GM19043 (cell line): Measurements from ENCODE around the gene TNFRSF6B.

Experiments used
- ATAC-seq: cut with Tn5 transposase; IDR thresholded peaks from one replicate; pipeline ENCODE4 v1.9.1; 2021; ENCODE audit warnings: low read depth; ENCODE audit not compliant: unreplicated experiment

Gene TNFRSF6B

DNA sequence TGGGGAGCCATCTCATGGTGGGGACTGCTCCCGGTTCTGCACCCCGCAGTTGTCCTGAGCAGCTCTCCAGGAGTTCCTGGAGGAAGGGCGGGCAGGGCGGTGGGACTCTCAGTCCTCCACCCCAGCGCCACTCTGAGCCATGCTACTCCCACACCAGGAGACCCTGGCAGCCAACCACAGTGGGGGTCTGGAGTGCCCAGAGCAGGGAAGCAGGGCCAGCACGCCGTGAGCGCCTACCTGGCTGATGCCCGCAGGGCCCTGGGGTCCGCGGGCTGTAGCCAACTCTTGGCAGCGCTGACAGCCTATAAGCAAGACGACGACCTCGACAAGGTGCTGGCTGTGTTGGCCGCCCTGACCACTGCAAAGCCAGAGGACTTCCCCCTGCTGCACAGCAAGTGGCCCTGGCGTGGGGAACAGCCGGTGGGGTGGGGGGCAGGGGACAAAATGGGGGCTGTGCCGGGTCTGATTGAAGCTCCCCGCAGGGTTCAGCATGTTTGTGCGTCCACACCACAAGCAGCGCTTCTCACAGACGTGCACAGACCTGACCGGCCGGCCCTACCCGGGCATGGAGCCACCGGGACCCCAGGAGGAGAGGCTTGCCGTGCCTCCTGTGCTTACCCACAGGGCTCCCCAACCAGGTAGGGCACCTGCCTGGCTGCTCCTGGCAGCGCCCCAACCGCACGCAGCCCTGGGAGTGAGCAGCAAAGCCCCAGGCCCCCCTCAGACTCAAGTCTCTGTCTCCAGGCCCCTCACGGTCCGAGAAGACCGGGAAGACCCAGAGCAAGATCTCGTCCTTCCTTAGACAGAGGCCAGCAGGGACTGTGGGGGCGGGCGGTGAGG is 1.6 kb upstream of the TNFRSF6B start:
- ATAC-seq, result no peak

DNA sequence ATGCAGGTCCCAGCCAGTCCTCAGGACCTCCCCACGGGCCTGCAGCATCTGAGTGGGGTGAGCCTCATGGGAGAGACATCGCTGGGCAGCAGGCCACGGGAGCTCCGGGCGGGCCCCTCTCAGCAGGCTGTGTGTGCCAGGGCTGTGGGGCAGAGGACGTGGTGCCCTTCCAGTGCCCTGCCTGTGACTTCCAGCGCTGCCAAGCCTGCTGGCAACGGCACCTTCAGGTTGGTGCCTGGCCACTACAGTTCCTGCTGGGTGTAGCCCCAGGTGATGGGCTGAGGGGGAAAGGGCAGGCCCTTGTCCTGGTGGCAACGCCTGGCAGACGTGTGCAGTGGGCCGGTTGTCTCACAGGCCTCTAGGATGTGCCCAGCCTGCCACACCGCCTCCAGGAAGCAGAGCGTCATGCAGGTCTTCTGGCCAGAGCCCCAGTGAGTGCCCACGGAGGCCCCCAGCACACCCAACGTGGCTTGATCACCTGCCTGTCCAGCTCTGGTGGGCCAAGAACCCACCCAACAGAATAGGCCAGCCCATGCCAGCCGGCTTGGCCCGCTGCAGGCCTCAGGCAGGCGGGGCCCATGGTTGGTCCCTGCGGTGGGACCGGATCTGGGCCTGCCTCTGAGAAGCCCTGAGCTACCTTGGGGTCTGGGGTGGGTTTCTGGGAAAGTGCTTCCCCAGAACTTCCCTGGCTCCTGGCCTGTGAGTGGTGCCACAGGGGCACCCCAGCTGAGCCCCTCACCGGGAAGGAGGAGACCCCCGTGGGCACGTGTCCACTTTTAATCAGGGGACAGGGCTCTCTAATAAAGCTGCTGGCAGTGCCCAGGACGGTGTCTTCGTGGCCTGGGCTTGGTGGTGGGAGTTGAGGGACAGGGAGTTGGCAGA is 787 bp upstream of the TNFRSF6B start:
- no peak for ATAC-seq

DNA sequence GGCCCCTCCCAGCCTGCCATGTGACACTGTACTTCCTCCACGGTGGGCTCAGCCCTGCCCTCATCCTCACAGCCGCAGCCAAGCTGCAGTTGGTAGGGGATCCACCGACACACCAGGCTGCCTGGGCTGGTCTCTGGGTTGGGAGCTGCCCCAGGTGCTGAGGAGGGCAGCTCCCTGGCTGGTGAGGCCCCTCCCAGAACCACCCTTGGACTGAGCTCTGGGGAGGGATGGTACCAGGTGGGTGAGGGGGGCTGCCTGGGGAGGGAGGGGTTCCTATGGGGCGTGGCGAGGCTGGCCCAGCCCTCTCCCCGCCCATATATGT is 185 bp upstream of the TNFRSF6B start:
- no peak for ATAC-seq

DNA sequence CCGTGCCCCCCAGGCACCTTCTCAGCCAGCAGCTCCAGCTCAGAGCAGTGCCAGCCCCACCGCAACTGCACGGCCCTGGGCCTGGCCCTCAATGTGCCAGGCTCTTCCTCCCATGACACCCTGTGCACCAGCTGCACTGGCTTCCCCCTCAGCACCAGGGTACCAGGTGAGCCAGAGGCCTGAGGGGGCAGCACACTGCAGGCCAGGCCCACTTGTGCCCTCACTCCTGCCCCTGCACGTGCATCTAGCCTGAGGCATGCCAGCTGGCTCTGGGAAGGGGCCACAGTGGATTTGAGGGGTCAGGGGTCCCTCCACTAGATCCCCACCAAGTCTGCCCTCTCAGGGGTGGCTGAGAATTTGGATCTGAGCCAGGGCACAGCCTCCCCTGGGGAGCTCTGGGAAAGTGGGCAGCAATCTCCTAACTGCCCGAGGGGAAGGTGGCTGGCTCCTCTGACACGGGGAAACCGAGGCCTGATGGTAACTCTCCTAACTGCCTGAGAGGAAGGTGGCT is 960 bp downstream of the TNFRSF6B start:
- no peak for ATAC-seq

DNA sequence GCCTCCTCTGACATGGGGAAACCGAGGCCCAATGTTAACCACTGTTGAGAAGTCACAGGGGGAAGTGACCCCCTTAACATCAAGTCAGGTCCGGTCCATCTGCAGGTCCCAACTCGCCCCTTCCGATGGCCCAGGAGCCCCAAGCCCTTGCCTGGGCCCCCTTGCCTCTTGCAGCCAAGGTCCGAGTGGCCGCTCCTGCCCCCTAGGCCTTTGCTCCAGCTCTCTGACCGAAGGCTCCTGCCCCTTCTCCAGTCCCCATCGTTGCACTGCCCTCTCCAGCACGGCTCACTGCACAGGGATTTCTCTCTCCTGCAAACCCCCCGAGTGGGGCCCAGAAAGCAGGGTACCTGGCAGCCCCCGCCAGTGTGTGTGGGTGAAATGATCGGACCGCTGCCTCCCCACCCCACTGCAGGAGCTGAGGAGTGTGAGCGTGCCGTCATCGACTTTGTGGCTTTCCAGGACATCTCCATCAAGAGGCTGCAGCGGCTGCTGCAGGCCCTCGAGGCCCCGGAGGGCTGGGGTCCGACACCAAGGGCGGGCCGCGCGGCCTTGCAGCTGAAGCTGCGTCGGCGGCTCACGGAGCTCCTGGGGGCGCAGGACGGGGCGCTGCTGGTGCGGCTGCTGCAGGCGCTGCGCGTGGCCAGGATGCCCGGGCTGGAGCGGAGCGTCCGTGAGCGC is 1.6 kb downstream of the TNFRSF6B start:
- no peak for ATAC-seq

DNA sequence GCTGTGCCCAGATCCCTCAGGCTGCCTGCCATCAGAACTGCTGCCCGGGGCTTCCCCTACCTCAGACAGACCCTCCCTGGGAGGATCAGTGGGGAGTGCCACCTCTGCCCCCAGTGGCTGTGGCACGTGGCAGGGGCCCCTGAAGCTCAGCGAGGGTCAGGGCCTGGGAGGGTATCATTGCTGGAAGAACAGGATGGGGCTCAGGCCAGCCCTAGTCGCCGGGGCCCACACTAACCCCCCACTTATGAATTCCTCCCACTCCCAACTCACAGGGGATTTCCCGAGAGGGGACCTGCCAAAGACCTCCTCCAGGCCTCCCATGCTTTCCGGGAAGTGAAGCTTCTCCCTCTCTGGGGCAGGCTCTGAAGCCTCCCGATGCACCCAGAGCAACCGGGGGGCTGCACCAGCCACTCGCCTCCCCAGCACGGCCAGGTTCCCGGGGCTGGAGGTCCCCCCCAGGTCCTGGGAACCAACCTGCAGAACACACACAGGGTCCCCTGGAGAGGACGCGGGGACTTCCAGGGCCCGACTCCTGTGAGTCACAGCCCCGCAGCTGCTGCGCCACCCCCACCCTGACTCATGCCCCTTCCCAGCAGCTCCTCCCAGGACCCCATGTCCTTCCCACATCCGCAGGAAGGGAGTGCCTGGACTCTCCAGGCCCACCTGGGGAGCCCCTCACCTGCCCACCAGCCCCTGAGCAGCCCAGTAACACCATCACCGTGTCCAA is 2.5 kb downstream of the TNFRSF6B start:
- no peak for ATAC-seq

DNA sequence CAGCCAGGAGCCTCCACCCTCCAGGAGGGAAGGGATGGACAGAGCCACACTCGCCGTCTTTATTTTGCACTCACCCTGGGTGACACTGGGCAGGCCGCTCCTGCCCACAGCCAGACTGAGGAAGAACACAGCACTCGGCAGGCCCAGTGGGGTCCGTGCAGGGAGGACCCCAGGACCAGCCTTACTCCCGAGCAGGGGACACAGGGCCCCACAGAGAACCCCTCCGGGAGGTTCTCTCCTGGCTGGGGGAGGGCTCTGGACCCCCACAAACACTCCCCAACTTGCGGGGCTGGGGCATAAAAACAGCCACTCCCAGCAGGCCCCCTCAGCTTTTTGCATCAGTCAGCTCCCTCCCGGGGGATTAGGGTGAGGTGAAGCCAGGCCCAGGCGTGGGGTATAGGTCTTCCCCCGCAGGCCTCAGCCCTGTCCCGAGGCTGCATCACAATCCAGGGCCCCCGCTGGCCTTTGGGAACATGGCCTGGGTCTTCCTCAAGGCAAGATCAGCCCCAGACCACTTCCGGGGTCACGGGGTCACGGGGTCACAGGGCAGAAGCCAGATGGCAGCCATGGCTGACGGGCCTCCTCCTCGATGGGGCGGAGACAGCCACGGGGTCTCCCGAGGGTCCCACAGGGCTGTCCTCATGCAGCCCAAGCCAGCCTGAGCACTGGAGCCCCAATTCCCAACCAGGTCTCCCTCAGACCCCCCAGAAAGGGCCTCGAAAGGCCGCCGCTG is 3.2 kb downstream of the TNFRSF6B start:
- ATAC-seq, result no peak

DNA sequence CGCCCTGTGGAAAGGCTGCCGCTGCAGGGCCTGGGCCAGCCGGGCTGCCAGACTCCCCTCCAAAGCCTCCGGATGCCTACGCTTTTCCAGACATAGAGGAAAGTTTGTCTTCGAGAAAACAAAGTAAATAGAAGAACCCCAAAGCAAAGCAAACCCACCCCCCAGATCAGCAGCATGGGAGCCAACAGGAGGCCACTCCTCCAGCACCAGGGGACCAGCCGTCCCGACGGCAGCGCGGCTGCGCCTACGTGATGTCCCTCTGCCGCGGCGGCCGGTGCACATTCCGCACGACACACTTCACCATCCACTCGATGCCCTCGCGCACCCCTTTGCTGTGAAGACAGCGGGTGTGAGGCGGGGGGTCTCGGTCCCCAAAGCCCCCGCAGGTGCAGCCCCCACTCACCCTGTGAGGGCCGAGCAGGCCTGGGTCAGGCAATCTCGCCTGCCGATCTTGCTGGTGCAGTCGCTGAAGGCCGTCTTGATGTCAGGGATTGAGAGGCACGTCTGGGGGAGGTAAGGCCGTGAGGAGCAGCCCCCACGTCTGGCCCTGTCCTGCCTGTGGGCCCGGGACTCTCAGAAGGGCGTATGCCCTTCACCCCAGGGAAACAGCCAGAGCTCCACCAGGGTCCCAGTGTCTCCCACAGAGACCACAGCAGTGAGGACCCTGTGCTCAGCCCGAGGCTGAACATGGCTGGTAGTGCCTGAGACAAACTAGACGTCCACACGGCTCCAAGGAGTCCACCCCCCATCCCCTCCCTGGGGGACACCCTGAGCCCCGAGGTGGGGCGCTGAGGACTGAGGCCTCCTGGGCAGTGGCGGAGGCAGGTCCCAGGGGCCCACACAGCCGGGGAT is 4.0 kb downstream of the TNFRSF6B start:
- no peak for ATAC-seq

DNA sequence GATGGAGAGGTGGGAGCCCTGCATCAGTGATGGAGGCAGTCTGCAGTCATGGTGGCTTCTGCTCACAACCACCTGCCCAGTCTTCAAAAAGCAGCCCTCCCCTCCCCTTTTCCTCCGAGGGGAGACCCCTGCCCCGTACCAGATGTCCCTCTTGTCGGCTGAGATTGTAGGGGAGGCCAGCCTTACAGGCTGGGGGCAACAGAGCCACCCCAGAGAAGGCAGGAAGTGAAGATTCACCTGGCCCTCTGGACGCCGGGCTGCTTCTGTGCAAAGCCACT is 4.5 kb downstream of the TNFRSF6B start:
- ATAC-seq, result no peak

DNA sequence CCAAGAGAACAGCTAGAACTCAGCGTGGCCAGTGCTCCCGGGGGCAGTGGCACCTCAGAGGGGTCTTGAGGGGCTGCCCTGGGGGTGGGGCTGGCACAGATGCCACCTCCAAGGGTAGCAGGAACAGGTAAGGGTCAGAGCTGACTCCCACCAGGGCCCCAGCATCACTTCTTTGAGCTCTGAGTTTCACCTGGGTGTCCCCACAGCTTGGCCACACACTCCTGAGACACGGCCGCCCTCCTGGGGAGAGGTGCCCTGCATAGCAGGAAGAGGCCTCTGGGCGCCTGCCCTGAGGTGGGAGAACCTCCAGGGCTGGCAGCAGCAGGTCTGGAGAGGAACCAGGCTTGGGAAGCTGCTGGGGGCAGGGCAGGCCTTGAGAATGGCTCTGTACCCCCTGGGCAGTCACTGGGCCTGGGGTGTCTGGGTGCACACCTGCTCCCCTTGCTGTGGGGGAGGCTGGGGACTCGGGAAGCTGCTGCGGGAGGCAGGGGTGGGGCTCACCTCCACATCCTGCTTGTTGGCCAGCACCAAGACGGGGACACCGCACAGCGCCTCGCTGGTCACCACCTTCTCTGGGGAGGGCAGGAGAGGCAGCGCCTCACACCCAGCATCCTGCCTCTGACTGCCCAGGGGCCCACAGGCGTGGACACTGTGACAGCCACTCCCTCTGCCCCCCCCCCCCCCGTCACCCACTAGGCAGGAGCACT is 5.0 kb downstream of the TNFRSF6B start:
- ATAC-seq, result no peak

DNA sequence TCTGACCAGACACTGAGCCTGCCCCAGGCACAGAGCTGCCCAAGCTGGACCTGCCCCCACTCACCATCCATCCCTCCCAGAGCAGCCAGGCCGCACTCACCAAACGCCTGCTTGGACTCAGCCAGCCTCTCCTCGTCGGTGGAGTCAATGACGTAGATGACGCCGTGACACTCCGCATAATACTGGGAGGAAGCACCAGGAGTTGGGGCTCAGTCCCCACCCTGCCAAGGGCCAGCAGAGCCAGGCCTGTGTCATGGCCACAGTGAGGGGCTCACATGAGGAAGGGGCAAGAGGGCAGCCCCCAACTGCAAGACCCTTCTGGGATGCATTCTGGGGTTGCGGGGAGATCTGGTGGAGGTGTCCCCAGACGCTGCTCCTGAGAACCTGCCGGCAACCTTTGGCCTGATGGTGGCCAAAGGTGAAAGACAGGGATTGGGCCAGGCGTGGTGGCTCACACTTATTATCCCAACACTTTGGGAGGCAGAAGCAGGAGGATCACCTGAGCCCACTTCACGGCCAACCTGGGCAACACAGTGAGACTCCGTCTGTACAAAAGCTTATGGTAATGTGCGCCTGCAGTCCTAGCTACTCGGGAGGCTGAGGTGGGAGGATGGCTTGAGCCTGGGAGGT is 5.7 kb downstream of the TNFRSF6B start:
- ATAC-seq, result no peak

DNA sequence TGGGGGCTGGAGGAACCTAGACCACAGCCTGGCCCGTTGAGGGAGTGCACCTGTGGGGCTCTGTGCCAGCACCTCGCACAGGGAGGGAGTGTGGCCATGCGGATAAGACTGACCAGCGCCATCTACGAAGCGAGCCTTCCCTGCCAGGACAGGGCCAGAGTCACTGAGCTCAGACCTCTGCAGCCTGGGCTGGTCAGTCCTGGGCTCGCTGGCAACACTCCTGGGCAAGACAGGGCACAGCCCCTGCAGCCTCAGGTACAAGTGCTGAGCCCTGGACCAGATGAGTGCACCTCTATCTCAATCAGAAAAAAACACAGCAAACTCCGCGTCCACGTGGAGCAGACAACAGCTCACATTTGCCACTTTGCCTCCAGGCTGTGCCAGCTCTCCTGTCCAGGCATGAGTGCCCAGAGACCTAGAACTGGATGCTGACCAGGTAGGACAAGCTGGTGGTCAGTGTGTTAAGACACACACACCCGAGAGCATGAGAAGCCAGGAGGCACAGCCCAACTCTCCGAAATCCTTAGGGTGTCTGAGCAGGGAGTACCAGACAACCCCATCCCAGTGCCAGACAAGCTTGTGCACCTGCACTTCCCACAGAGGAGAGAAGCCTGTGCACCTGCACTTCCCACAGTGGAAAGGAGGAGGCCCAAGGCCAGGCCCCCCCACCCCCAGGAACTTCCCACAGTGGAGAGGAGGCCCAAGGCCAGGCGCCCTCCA is 6.5 kb downstream of the TNFRSF6B start:
- no peak for ATAC-seq

DNA sequence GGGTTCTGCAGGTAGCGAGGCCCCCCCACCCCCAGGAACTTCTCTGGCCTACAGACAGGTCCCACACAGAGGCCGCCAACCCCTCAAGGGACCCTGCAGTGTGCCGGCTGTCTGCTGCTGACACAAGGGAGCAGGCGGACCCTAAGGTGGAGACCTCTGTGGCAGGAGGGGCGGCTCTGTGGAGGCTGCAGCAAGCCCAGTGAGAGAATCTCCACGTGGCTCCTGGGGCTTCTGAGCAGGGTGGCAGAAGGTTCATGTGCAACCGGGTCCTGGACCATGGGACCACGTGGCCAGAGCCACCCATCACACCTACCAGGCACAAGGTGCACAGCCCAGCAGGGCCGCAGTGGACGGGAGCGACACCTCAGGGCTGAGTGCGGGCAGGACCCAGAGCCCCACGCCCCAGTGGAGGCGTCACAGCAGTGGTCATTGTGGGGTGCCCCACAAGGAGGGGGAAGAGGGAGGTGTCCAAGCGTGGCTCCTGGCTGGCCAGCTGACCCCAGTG is 7.1 kb downstream of the TNFRSF6B start:
- ATAC-seq, result no peak

DNA sequence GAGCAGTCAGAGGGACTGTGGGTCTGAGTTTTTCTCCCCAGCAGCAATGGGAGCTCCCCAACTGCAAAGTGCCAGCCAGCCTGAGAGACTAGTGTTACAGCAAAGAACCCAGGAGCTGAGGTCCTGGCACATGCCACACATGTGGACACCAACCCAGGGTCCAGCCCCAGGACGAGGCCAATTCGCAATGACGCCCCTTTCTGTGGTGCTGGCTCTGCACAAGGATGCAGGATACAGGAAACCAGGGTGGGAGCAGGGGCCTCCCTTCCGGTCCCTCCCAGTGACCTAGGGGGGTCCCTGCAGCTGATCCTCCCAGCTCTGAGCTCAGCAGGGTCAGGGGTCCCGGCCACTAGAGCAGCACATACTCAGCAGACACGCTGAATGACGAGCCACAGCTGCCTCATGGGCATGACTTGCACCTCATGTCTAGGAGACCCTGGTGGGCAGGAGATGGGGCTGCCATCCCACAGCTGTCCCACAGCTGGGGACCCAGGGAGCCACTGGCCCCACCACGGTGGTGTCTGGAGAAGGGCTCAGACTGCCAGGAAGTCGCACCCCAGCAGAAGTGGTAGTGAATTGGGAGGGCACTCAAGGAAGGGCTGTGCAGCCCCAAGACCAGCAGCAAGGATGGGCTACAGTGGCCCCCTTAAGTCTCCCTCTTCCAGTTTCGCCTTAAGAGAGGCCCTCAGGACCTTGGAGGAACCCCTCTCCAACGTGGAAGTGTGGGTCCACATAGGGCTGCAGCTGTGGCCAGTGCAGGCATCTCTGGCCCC is 7.7 kb downstream of the TNFRSF6B start:
- ATAC-seq, result no peak

DNA sequence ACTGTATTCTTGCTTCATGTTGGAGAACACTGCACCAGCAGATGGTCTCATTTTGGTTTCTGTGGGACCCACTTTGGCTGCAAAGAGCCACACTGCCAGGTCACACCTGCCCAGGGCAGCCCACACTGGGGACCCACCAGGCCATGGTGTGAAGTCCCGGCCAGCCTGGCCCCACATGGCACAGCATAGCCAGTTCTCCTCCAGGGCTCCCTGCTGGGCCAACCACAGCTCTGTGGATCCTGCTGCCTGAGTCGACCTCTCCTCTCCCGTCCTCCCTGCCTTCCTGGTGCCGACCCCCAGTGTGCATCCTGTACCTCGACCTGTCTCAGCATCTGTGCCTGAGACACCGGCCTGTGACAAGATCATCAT is 8.3 kb downstream of the TNFRSF6B start:
- ATAC-seq, result no peak

DNA sequence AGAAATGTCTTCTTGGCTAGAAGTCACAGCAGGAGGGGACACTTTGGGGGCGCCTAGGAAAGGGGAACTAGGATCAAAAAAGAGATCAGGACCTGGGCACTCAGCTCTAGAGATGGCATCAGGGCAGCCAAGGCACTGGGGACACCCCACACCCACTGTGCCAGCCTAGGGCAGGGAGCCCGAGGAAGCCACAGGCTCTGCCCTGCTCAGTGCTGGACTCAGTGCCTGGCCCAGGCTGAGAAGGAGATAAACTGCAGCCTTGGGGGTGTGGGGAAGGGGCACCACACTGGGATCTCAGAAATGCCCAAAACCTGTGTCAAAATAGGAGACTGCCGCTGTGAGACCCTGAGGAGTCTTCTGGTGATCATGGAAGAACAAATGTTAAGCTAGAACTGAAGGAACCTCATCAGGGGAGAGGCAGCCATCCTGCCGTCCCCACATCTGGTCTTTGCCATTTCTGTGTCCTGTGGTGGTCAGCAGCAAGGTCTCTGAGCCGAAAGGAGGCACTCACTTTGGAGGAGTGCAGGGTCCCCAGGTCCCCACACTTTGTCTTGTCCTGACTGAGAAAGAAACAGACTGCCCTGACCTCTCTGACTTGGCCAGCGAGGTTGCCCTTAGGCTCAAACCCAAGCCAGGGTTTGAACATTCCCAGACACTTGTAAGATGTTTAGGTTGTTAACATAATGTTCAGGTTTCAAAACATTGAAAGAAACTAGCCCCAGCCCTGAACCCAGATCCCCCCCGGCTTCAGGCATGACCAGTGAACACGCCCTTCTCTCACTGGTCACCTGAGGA is 9.0 kb downstream of the TNFRSF6B start:
- no peak for ATAC-seq
